ENCODE measurements around the gene MATN3. TPM values are rescaled to one million over a fixed set of nuclear protein-coding genes. Genes with fewer than 3 reads are reported as not detected.

MATN3 gene
- polyA plus RNA-seq, 3 donors: not detected

GRCh38 chr2:20016346-20016745 is 3.9 kb upstream of the MATN3 start:
- Histone ChIP-seq H3K9me3 (replicated peaks in 1 of 2; ENCODE audit: control insufficient read depth in 1 of 2, insufficient read depth in 1 of 2, low read length in 2 of 2) (peaks cover 15 to 16% of the 10 kb centered on the region in 2 donors), H3K4me2 (replicated peaks; ENCODE audit: extremely low read depth, low read length, poor library complexity, severe bottlenecking) (no peak overlapping the region), H3K27me3 (ENCODE audit: control insufficient read depth in 2 of 2, insufficient read depth in 2 of 2, low read length in 2 of 2) (peaks cover 30 to 32% of the 10 kb centered on the region in 2 donors), H3K9ac (ENCODE audit: insufficient read depth, low read length, poor library complexity, severe bottlenecking) (no peak overlapping the region), H3K27ac (ENCODE audit: low read depth in 1 of 2, low read length in 2 of 2) (no peak overlapping the region), H2AFZ (ENCODE audit: insufficient read depth, low read depth, low read length, poor library complexity, severe bottlenecking) (no peak overlapping the region), H3K4me3 (replicated peaks in 1 of 3; ENCODE audit: low read depth in 2 of 3, low read length in 3 of 3) (no peak overlapping the region), H4K20me1 (ENCODE audit: insufficient read depth, low read length) (no peaks in the 10 kb centered on the region), H3K79me2 (ENCODE audit: insufficient read depth, low read length) (no peaks in the 10 kb centered on the region), H3K4me1 (ENCODE audit: control insufficient read depth in 1 of 2, insufficient read depth in 2 of 2, low read length in 2 of 2) (peaks cover 7 to 13% of the 10 kb centered on the region in 2 donors), H3K36me3 (replicated peaks in 1 of 2; ENCODE audit: control insufficient read depth in 1 of 2, insufficient read depth in 2 of 2, low read length in 2 of 2) (no peaks in the 10 kb centered on the region)
- DNase-seq: no peak
- intact Hi-C loops (cut with micrococcal nuclease): loop anchor here in 1 of 2 donors (5.0 kb wide), 1 partner anchor 81 kb away; no protein-coding TSS in a partner anchor
- Mint-ChIP-seq H3K27me3 (ENCODE audit: low read depth in 3 of 3) (peaks cover 23 to 34% (median 30%) of the 10 kb centered on the region in 3 donors), H3K4me3 (no peak overlapping the region), H3K36me3 (peaks cover 6% of the 10 kb centered on the region in 2 donors), H3K27ac (no peak overlapping the region), H3K9me3 (peaks cover 12 to 28% (median 19%) of the 10 kb centered on the region in 7 donors), H3K4me1 (peaks cover 12% of the 10 kb centered on the region)
- TF ChIP-seq CTCF (IDR thresholded peaks at IDR 0.05): no peak

- Mint-ChIP-seq H3K4me3 (no peak overlapping the region), H3K27me3 (ENCODE audit: low read depth in 3 of 3) (peaks cover 30 to 42% (median 37%) of the 10 kb centered on the region in 3 donors), H3K36me3 (peaks cover 5% of the 10 kb centered on the region in 2 donors), H3K4me1 (peaks cover 12% of the 10 kb centered on the region), H3K9me3 (peaks cover 6 to 24% (median 12%) of the 10 kb centered on the region in 7 donors), H3K27ac (no peak overlapping the region)
- Histone ChIP-seq H4K20me1 (ENCODE audit: insufficient read depth, low read length) (no peaks in the 10 kb centered on the region), H3K9me3 (replicated peaks in 1 of 2; ENCODE audit: control insufficient read depth in 1 of 2, insufficient read depth in 1 of 2, low read length in 2 of 2) (peaks cover 9 to 12% of the 10 kb centered on the region in 2 donors), H2AFZ (ENCODE audit: insufficient read depth, low read depth, low read length, poor library complexity, severe bottlenecking) (no peak overlapping the region), H3K4me1 (ENCODE audit: control insufficient read depth in 1 of 2, insufficient read depth in 2 of 2, low read length in 2 of 2) (peaks cover 7 to 13% of the 10 kb centered on the region in 2 donors), H3K79me2 (ENCODE audit: insufficient read depth, low read length) (no peaks in the 10 kb centered on the region), H3K4me3 (replicated peaks in 1 of 3; ENCODE audit: low read depth in 2 of 3, low read length in 3 of 3) (no peak overlapping the region), H3K27ac (ENCODE audit: low read depth in 1 of 2, low read length in 2 of 2) (no peak overlapping the region), H3K4me2 (replicated peaks; ENCODE audit: extremely low read depth, low read length, poor library complexity, severe bottlenecking) (no peak overlapping the region), H3K27me3 (ENCODE audit: control insufficient read depth in 2 of 2, insufficient read depth in 2 of 2, low read length in 2 of 2) (peaks cover 38 to 40% of the 10 kb centered on the region in 2 donors), H3K36me3 (replicated peaks in 1 of 2; ENCODE audit: control insufficient read depth in 1 of 2, insufficient read depth in 2 of 2, low read length in 2 of 2) (no peaks in the 10 kb centered on the region), H3K9ac (ENCODE audit: insufficient read depth, low read length, poor library complexity, severe bottlenecking) (no peak overlapping the region)
- TF ChIP-seq CTCF (IDR thresholded peaks at IDR 0.05): peak; percentile 72
- WGBS (ENCODE audit: insufficient coverage): no CpG with 5 or more reads among the region's 2 CpGs
- peak; percentile 18 to 33 (median 31) for DNase-seq
- intact Hi-C loops (cut with micrococcal nuclease): loop anchor here (1.0 to 5.0 kb wide), 2 partner anchors 82 to 83 kb away; no protein-coding TSS in a partner anchor
Measured at GRCh38 chr2:20015482-20016083, 3.1 kb upstream of the MATN3 start.

All from CD14-positive monocyte (primary cell).